Measurements from ENCODE around the gene MAN1A1. TPM values are rescaled to one million over a fixed set of nuclear protein-coding genes. Genes with fewer than 3 reads are reported as not detected.

Gene MAN1A1
- polyA plus RNA-seq, 1 donor from 2014 or later = 4.6 TPM

DNA sequence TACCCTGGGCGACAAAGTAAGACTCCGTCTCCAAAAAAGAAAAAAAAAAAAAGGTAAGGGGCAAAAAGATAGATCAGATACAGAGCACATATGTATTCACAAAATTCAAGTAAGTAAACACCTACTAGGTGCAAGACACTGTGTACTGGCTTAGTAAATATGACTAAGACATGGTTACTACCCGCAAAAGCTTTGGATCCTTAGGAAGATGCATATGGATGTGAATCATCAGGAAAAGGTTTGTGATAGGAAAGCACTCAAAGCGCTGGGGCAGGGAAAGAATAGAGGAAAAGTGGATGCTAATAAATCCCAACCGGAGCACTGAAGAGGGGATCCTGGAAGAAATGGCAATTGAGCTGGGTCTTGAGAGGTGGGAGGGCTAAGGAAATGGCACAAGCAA is 152.3 kb downstream of the MAN1A1 start:
- TF ChIP-seq POLR2AphosphoS5 (IDR thresholded peaks at IDR 0.05) (no peak), TAF1 (IDR thresholded peaks at IDR 0.05; ENCODE audit: low read depth) (no peak), RAD21 (conservative IDR thresholded peaks at IDR 0.05) (no peak), SMC3 (conservative IDR thresholded peaks at IDR 0.05; ENCODE audit: poor library complexity) (no peak), EZH2 (IDR thresholded peaks at IDR 0.05; ENCODE audit: borderline replicate concordance, insufficient read depth, low read length, poor library complexity, severe bottlenecking) (no peak), MXI1 (conservative IDR thresholded peaks at IDR 0.05; ENCODE audit: poor library complexity, severe bottlenecking) (no peak), EP300 (conservative IDR thresholded peaks at IDR 0.05; ENCODE audit: poor library complexity, severe bottlenecking) (no peak)
- TF ChIP-seq, protein P1, sequence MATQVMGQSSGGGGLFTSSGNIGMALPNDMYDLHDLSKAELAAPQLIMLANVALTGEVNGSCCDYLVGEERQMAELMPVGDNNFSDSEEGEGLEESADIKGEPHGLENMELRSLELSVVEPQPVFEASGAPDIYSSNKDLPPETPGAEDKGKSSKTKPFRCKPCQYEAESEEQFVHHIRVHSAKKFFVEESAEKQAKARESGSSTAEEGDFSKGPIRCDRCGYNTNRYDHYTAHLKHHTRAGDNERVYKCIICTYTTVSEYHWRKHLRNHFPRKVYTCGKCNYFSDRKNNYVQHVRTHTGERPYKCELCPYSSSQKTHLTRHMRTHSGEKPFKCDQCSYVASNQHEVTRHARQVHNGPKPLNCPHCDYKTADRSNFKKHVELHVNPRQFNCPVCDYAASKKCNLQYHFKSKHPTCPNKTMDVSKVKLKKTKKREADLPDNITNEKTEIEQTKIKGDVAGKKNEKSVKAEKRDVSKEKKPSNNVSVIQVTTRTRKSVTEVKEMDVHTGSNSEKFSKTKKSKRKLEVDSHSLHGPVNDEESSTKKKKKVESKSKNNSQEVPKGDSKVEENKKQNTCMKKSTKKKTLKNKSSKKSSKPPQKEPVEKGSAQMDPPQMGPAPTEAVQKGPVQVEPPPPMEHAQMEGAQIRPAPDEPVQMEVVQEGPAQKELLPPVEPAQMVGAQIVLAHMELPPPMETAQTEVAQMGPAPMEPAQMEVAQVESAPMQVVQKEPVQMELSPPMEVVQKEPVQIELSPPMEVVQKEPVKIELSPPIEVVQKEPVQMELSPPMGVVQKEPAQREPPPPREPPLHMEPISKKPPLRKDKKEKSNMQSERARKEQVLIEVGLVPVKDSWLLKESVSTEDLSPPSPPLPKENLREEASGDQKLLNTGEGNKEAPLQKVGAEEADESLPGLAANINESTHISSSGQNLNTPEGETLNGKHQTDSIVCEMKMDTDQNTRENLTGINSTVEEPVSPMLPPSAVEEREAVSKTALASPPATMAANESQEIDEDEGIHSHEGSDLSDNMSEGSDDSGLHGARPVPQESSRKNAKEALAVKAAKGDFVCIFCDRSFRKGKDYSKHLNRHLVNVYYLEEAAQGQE (IDR thresholded peaks at IDR 0.05; ENCODE audit: borderline replicate concordance) = no peak
- TF ChIP-seq, protein P2, sequence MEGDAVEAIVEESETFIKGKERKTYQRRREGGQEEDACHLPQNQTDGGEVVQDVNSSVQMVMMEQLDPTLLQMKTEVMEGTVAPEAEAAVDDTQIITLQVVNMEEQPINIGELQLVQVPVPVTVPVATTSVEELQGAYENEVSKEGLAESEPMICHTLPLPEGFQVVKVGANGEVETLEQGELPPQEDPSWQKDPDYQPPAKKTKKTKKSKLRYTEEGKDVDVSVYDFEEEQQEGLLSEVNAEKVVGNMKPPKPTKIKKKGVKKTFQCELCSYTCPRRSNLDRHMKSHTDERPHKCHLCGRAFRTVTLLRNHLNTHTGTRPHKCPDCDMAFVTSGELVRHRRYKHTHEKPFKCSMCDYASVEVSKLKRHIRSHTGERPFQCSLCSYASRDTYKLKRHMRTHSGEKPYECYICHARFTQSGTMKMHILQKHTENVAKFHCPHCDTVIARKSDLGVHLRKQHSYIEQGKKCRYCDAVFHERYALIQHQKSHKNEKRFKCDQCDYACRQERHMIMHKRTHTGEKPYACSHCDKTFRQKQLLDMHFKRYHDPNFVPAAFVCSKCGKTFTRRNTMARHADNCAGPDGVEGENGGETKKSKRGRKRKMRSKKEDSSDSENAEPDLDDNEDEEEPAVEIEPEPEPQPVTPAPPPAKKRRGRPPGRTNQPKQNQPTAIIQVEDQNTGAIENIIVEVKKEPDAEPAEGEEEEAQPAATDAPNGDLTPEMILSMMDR (IDR thresholded peaks at IDR 0.05; ENCODE audit: poor library complexity, severe bottlenecking) = no peak

DNA sequence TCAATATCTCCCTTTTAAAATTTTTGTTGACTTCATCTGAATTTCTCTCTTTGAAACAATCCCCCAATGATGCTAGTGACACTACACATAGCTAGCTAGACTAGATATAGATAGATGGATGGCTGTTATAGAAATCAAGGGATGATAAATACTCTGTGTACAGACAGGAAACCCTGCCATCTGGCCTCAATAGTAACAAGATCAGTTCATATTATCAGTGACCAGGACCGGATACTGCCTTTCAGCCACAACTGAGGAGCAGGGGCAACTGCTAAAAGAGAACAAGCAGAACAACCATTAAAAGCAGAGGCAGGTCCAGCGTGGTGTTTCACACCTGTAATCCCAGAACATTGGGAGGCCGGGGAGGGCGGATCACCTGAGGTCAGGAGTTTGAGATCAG is 152.8 kb downstream of the MAN1A1 start:
- Histone ChIP-seq H4K20me1 (ENCODE audit: insufficient read depth) (no peaks in the 10 kb centered on the region), H3K79me2 (replicated peaks; ENCODE audit: insufficient read depth, low read length) (no peaks in the 10 kb centered on the region), H2AFZ (ENCODE audit: low read depth, low read length) (no peak overlapping the region), H3K9ac (ENCODE audit: low read length) (no peak overlapping the region), H3K9me3 (ENCODE audit: low read length) (no peaks in the 10 kb centered on the region), H3K9me2 (ENCODE audit: insufficient read depth, low read length) (no peaks in the 10 kb centered on the region), H3K4me2 (ENCODE audit: low read length) (no peak overlapping the region), H3F3A (ENCODE audit: insufficient read depth, low read length, poor library complexity, severe bottlenecking) (no peaks in the 10 kb centered on the region), H3K36me3 (ENCODE audit: insufficient read depth, low read length) (no peaks in the 10 kb centered on the region), H3K27ac (ENCODE audit: low read length) (no peak overlapping the region), H3K4me3 (ENCODE audit: low read length) (no peak overlapping the region), H3K27me3 (ENCODE audit: insufficient read depth, low read depth, low read length) (no peaks in the 10 kb centered on the region)
- no peak for TF ChIP-seq TAF1 (IDR thresholded peaks at IDR 0.05; ENCODE audit: low read depth)
- no peak for TF ChIP-seq POLR2AphosphoS5 (IDR thresholded peaks at IDR 0.05)
- TF ChIP-seq SMC3 (conservative IDR thresholded peaks at IDR 0.05; ENCODE audit: poor library complexity) = no peak
- no peak for TF ChIP-seq EP300 (conservative IDR thresholded peaks at IDR 0.05; ENCODE audit: poor library complexity, severe bottlenecking)
- TF ChIP-seq RAD21 (conservative IDR thresholded peaks at IDR 0.05) = no peak
- no peak for TF ChIP-seq MXI1 (conservative IDR thresholded peaks at IDR 0.05; ENCODE audit: poor library complexity, severe bottlenecking)
- TF ChIP-seq EZH2 (IDR thresholded peaks at IDR 0.05; ENCODE audit: borderline replicate concordance, insufficient read depth, low read length, poor library complexity, severe bottlenecking) = no peak
- TF ChIP-seq, protein P2 (IDR thresholded peaks at IDR 0.05; ENCODE audit: poor library complexity, severe bottlenecking) = no peak
- TF ChIP-seq, protein P1 (IDR thresholded peaks at IDR 0.05; ENCODE audit: borderline replicate concordance) = no peak

More for the DNA sequence above, 152.3 kb downstream of the MAN1A1 start:
- H3K27ac ChIP-seq (ENCODE audit: low read length) = no peak overlapping the region
- H3K4me2 ChIP-seq (ENCODE audit: low read length) = no peak overlapping the region
- no peak overlapping the region for H3K4me3 ChIP-seq (ENCODE audit: low read length)
- H3F3A ChIP-seq (ENCODE audit: insufficient read depth, low read length, poor library complexity, severe bottlenecking) = no peaks in the 10 kb centered on the region
- H3K9me3 ChIP-seq (ENCODE audit: low read length) = no peaks in the 10 kb centered on the region
- no peaks in the 10 kb centered on the region for H3K79me2 ChIP-seq (replicated peaks; ENCODE audit: insufficient read depth, low read length)
- H3K9ac ChIP-seq (ENCODE audit: low read length) = no peak overlapping the region
- H3K36me3 ChIP-seq (ENCODE audit: insufficient read depth, low read length) = no peaks in the 10 kb centered on the region
- no peaks in the 10 kb centered on the region for H3K27me3 ChIP-seq (ENCODE audit: insufficient read depth, low read depth, low read length)
- no peaks in the 10 kb centered on the region for H3K9me2 ChIP-seq (ENCODE audit: insufficient read depth, low read length)
- no peaks in the 10 kb centered on the region for H4K20me1 ChIP-seq (ENCODE audit: insufficient read depth)
- no peak overlapping the region for H2AFZ ChIP-seq (ENCODE audit: low read depth, low read length)

Measured in neural cell (in vitro differentiated cells).